ENCODE data around the gene ZNF398.

GRCh38 chr7:149104214-149104613, 43.0 kb upstream of the ZNF398 start:
- TF ChIP-seq CTCF (conservative IDR thresholded peaks at IDR 0.05; ENCODE audit: low read depth, low read length) (no peak), EZH2 (IDR thresholded peaks at IDR 0.05; ENCODE audit: low read length, unreplicated experiment) (no peak), EZH2phosphoT487 (IDR thresholded peaks at IDR 0.05; ENCODE audit: borderline replicate concordance, low read length) (no peak)
